K562 (cell line): ENCODE results near the gene NT5C. TPM values are rescaled to one million over a fixed set of nuclear protein-coding genes. Genes with fewer than 3 reads are reported as not detected.

Experiments used
- DMBX1 ChIP-seq: fragments of 250-450 bp; sonication (Bioruptor Pico); IDR thresholded peaks from 2 replicates; pipeline ENCODE4 v1.8.0; 2022; ENCODE audit warnings: inconsistent platforms, mild to moderate bottlenecking, moderate library complexity, borderline replicate concordance
- ETV1 ChIP-seq: fragments of 450-650 bp; conservative IDR thresholded peaks from 2 replicates; pipeline ENCODE4 v1.6.1; 2016; ENCODE audit warnings: missing genetic modification characterization, control low read depth, low read depth, missing compliant biosample characterization
- FOXJ2 ChIP-seq: fragments of 200-800 bp; sonication (Bioruptor generic); IDR thresholded peaks from 2 replicates; pipeline ENCODE4 v1.6.1; 2016; ENCODE audit warnings: missing genetic modification characterization, missing compliant biosample characterization
- HDGF ChIP-seq: fragments of 450-650 bp; IDR thresholded peaks from 2 replicates; pipeline ENCODE4 v1.6.1; 2016
- MXI1 ChIP-seq: IDR thresholded peaks from 2 replicates; pipeline ENCODE4 v1.6.1; 2011; ENCODE audit warnings: low read depth, mild to moderate bottlenecking, improper control_type of control experiment, low read length
- NR1H2 ChIP-seq: sonication (generic); formaldehyde crosslinking; IDR thresholded peaks from 2 replicates; pipeline ENCODE4 v1.4.0; 2020; ENCODE audit warnings: mild to moderate bottlenecking, missing genetic modification reagents
- NR4A1 ChIP-seq, 2 experiments: fragments of 250-450 bp in 1 of 2; fragments of 450-650 bp in 1 of 2; sonication (Bioruptor Pico) in 1 of 2; IDR thresholded peaks; 2 replicates each; pipeline versions ENCODE4 v1.4.0 to v1.6.1; 2016 to 2020; ENCODE audit warnings: mild to moderate bottlenecking in 2 of 2, missing compliant biosample characterization in 1 of 2, missing genetic modification characterization in 1 of 2, moderate library complexity in 1 of 2
- POLR2B ChIP-seq: fragments of 450-650 bp; IDR thresholded peaks from 2 replicates; pipeline ENCODE4 v1.6.1; 2018; ENCODE audit warnings: low read depth; ENCODE audit not compliant: partially characterized antibody
- RBFOX2 ChIP-seq: fragments of 200-400 bp; formaldehyde crosslinking; IDR thresholded peaks from 2 replicates; pipeline ENCODE4 v1.6.1; 2017; ENCODE audit warnings: low read depth, mild to moderate bottlenecking, low read length, moderate library complexity
- RBM17 ChIP-seq: fragments of 200-400 bp; formaldehyde crosslinking; IDR thresholded peaks from 2 replicates; pipeline ENCODE4 v1.6.1; 2017; ENCODE audit warnings: low read depth, mild to moderate bottlenecking, low read length, borderline replicate concordance
- SIX5 ChIP-seq, 2 experiments: IDR thresholded peaks; 2 replicates each; pipeline ENCODE4 v1.6.1; 2011; ENCODE audit warnings: low read length in 2 of 2, borderline replicate concordance in 1 of 2, low read depth in 1 of 2, mild to moderate bottlenecking in 1 of 2, moderate library complexity in 1 of 2; ENCODE audit not compliant: insufficient read depth in 1 of 2
- SRSF9 ChIP-seq: fragments of 200-400 bp; formaldehyde crosslinking; IDR thresholded peaks from 2 replicates; pipeline ENCODE4 v1.6.1; 2017; ENCODE audit warnings: low read depth, low read length, borderline replicate concordance
- TSC22D4 ChIP-seq: fragments of 450-650 bp; IDR thresholded peaks from 2 replicates; pipeline ENCODE4 v1.6.1; 2016; ENCODE audit warnings: missing genetic modification characterization, missing biosample characterization, control low read depth
- XRCC5 ChIP-seq: fragments of 200-400 bp; formaldehyde crosslinking; IDR thresholded peaks from 2 replicates; pipeline ENCODE4 v1.6.1; 2017; ENCODE audit warnings: low read depth, mild to moderate bottlenecking, low read length
- ZFP30 ChIP-seq: fragments of 250-450 bp; sonication (Bioruptor Pico); IDR thresholded peaks from 2 replicates; pipeline ENCODE4 v1.8.0; 2022; ENCODE audit warnings: moderate library complexity, mild to moderate bottlenecking, inconsistent platforms, borderline replicate concordance
- ZNF263 ChIP-seq: sonication (generic); formaldehyde crosslinking; IDR thresholded peaks from 2 replicates; pipeline ENCODE4 v1.8.0; 2022; ENCODE audit warnings: mild to moderate bottlenecking, missing genetic modification reagents, borderline replicate concordance
- ZNF311 ChIP-seq: fragments of 250-450 bp; sonication (Bioruptor Pico); IDR thresholded peaks from 2 replicates; pipeline ENCODE4 v1.4.0; 2020; ENCODE audit warnings: mild to moderate bottlenecking, moderate library complexity
- polyA plus RNA-seq, 8 experiments: library from polyadenylated mRNA; depleted of rRNA in 4 of 8; stranded (reverse) in 5 of 8; unstranded in 3 of 8; fragments of >200 nt; fragmentation: Nextera tagmentation in 2 of 8; fragmentation: Illumina TruSeq in 1 of 8; extraction: Ambion mirVana in 2 of 8; extraction: Trizol in 1 of 8; gene quantifications; 2 replicates each; pipeline versions ENCODE4 v1.2.1 to v1.2.3, GENCODE V29; 2011 to 2014; ENCODE audit warnings: inconsistent platforms in 1 of 8, missing spikeins in 1 of 8
- total RNA-seq, 7 experiments: library from RNA; depleted of rRNA in 6 of 7; stranded (reverse); fragments of >200 nt in 6 of 7; fragmentation: Illumina TruSeq in 2 of 7; extraction: Trizol in 2 of 7; gene quantifications; 2 replicates each; pipeline versions ENCODE4 v1.2.1 to v1.2.3, GENCODE V29; 2011 to 2021; ENCODE audit warnings: low replicate concordance in 1 of 7
- TF ChIP-seq, protein P1 (sequence below): sonication (generic); formaldehyde crosslinking; IDR thresholded peaks from 2 replicates; pipeline ENCODE4 v1.8.1; 2022; ENCODE audit warnings: missing genetic modification reagents
- TF ChIP-seq, protein P2 (sequence below): fragments of 250-450 bp; sonication (Bioruptor Pico); IDR thresholded peaks from 2 replicates; pipeline ENCODE4 v1.9.0; 2021; ENCODE audit warnings: mild to moderate bottlenecking, inconsistent platforms
- TF ChIP-seq, protein P3 (sequence below): fragments of 450-650 bp; conservative IDR thresholded peaks from 2 replicates; pipeline ENCODE4 v1.6.1; 2016; ENCODE audit warnings: missing genetic modification characterization, low read depth, mild to moderate bottlenecking, missing compliant biosample characterization, moderate library complexity
- TF ChIP-seq, protein P4 (sequence below): fragments of 450-650 bp; IDR thresholded peaks from 2 replicates; pipeline ENCODE4 v1.6.1; 2018; ENCODE audit warnings: mild to moderate bottlenecking, low read depth; ENCODE audit not compliant: partially characterized antibody

NT5C gene
- total and polyA plus RNA-seq, 9 of the 15 experiments (the other 6 are each of a cell fraction or from before 2014, with no cell fraction given): 2.9 to 205 (median 45.0) TPM

DNA sequence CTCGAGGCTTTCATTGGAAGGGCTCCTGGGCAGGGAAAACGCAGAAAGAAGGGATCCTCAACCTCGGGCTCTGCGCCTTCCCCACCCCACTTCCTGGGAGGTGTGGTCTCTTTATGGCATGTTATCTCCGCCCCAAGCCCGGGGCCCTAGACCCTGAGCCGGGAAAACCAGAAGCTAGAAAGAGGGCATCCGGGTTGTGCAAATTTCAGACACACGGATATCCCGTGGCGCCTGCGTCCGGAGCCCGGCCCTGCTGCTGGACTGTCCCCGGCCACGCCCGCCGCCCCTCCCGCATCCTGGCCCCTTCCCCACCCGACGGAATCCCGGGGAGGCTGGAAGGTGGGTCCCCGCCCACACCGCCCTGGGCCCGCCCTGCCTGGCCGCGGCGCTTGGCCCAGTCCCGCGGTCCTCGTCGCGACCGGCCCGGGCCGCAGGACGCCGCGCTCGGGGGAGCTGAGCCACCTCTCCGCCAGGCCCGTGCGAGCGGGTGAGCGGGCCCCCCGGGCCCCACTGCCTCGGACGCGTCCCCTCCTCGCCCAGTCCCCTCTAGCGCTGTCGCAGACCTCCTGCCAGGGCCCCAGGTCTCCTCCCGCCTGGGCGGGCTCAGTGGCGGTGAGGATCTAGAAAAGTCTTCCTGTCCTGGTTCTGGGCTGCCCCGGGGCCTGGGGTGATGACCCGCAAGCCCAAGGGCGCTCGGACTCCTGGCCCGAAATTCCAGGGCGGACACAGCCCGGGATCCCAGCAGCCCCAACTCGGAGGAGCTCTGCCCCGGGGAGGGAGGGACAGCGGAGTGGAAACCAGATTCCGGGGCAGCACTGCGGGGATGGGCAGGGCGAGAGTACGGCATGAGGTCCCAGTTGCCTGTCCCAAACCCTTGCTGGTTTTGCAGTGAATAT is 43.7 kb downstream of the NT5C start, which contains the start of gene SLC16A5 (continued):
- no peak for TF ChIP-seq XRCC5
- TF ChIP-seq NR4A1 (CRISPR knock-in tag; IDR thresholded peaks at IDR 0.05): no peak
- TF ChIP-seq NR4A1 (tag; IDR thresholded peaks at IDR 0.05): peak; percentile 20; the same call in 1 of the 2 replicates
- TF ChIP-seq MXI1: no peak
- no peak for TF ChIP-seq RBM17
- no peak for TF ChIP-seq SRSF9
- TF ChIP-seq, protein P1, sequence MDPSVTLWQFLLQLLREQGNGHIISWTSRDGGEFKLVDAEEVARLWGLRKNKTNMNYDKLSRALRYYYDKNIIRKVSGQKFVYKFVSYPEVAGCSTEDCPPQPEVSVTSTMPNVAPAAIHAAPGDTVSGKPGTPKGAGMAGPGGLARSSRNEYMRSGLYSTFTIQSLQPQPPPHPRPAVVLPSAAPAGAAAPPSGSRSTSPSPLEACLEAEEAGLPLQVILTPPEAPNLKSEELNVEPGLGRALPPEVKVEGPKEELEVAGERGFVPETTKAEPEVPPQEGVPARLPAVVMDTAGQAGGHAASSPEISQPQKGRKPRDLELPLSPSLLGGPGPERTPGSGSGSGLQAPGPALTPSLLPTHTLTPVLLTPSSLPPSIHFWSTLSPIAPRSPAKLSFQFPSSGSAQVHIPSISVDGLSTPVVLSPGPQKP: no peak
- TF ChIP-seq NR1H2 (CRISPR knock-in tag): no peak; the same call in 1 of the 2 replicates
- no peak for TF ChIP-seq SIX5 (IDR thresholded peaks at IDR 0.05; ENCODE audit: borderline replicate concordance in 1 of 2, insufficient read depth in 1 of 2, low read depth in 1 of 2, low read length in 2 of 2)
- peak; percentile 75 for TF ChIP-seq RBFOX2
- TF ChIP-seq, protein P2, sequence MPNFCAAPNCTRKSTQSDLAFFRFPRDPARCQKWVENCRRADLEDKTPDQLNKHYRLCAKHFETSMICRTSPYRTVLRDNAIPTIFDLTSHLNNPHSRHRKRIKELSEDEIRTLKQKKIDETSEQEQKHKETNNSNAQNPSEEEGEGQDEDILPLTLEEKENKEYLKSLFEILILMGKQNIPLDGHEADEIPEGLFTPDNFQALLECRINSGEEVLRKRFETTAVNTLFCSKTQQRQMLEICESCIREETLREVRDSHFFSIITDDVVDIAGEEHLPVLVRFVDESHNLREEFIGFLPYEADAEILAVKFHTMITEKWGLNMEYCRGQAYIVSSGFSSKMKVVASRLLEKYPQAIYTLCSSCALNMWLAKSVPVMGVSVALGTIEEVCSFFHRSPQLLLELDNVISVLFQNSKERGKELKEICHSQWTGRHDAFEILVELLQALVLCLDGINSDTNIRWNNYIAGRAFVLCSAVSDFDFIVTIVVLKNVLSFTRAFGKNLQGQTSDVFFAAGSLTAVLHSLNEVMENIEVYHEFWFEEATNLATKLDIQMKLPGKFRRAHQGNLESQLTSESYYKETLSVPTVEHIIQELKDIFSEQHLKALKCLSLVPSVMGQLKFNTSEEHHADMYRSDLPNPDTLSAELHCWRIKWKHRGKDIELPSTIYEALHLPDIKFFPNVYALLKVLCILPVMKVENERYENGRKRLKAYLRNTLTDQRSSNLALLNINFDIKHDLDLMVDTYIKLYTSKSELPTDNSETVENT (CRISPR knock-in tag): no peak
- TF ChIP-seq, protein P3, sequence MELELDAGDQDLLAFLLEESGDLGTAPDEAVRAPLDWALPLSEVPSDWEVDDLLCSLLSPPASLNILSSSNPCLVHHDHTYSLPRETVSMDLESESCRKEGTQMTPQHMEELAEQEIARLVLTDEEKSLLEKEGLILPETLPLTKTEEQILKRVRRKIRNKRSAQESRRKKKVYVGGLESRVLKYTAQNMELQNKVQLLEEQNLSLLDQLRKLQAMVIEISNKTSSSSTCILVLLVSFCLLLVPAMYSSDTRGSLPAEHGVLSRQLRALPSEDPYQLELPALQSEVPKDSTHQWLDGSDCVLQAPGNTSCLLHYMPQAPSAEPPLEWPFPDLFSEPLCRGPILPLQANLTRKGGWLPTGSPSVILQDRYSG (tag): no peak
- no peak for TF ChIP-seq ZFP30 (CRISPR knock-in tag)
- TF ChIP-seq, protein P4, sequence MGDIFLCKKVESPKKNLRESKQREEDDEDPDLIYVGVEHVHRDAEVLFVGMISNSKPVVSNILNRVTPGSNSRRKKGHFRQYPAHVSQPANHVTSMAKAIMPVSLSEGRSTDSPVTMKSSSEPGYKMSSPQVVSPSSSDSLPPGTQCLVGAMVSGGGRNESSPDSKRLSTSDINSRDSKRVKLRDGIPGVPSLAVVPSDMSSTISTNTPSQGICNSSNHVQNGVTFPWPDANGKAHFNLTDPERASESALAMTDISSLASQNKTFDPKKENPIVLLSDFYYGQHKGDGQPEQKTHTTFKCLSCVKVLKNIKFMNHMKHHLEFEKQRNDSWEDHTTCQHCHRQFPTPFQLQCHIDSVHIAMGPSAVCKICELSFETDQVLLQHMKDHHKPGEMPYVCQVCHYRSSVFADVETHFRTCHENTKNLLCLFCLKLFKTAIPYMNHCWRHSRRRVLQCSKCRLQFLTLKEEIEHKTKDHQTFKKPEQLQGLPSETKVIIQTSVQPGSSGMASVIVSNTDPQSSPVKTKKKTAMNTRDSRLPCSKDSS: no peak
- peak; percentile 78; the same call in 1 of the 2 replicates for TF ChIP-seq DMBX1 (CRISPR knock-in tag)
- no peak for TF ChIP-seq HDGF
- peak; percentile 69; the same call in 1 of the 2 replicates for TF ChIP-seq ZNF311 (CRISPR knock-in tag)
- no peak for TF ChIP-seq ZNF263 (CRISPR knock-in tag)
- TF ChIP-seq FOXJ2 (tag): no peak
- TF ChIP-seq ETV1 (tag): peak; percentile 64
- peak; percentile 49 for TF ChIP-seq POLR2B
- no peak for TF ChIP-seq TSC22D4 (tag)
